ENCODE measurements around the gene REP15.

Gene REP15

DNA sequence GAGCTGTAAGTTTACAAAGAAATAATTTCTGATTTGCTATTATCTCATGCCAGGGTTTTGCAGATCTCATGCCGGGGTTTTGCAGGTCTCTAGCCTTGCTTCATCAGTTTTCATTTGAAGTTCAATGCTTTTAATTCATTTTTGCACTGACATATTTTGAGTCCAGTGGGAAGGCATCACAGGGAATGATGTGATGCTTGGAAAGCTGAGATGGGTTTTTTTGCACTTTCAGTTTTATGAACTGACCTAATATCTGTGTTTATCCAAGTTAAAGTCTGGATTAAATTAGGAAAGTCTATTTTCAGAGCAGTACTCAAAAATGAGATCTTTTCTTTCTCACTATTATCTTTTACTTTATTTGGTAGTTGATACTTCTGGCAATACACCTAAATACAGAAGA is 23.6 kb upstream of the REP15 start:
- Histone ChIP-seq H3K9me3 (no peaks in the 10 kb centered on the region), H3K36me3 (peaks cover 59% of the 10 kb centered on the region), H3K4me3 (no peak overlapping the region)

DNA sequence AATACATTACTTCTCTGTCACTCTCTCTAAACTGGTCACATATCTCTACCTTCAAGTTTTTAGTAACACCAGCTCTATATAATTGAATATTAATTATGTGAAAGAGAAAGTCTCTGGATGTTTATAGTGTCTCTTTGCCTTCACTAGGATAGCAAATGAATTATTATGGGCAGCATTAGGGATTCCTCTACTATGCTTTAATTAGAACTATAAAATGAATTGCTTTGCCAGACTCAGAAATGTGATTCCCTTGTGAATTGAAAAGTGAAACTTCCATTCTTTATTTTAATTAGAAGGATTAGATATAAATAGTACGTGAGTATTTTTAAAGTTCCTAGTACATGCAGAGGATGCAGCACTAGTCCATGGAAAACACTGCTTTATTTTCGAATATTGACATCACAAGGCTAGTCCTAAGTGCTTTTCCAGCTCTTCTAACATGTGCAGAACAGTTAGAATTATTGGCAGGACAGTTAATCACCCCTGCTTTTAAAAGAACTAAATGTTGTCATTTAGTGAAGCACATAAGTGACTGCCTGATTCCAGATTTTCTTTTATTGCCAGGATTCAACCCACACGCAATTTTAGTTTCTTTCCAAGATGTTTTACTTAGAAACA is 23.0 kb upstream of the REP15 start:
- Histone ChIP-seq H3K4me1 (peaks cover 15% of the 10 kb centered on the region), H3K9ac (no peak overlapping the region), H3K27ac (no peak overlapping the region), H3K4me3 (no peak overlapping the region), H4K20me1 (no peaks in the 10 kb centered on the region), H3K4me2 (peak overlapping the region; percentile 41), H3K9me3 (no peaks in the 10 kb centered on the region), H3K27me3 (no peaks in the 10 kb centered on the region), H3K36me3 (peaks cover 59% of the 10 kb centered on the region)
- no peak for TF ChIP-seq Cebpa-rat (IDR thresholded peaks at IDR 0.05)

More for the DNA sequence above, 23.6 kb upstream of the REP15 start:
- H3K4me2 ChIP-seq, result peak overlapping the region; percentile 41; the same call in 1 of the 2 replicates
- no peaks in the 10 kb centered on the region for H4K20me1 ChIP-seq
- no peak overlapping the region for H3K9ac ChIP-seq
- H3K4me1 ChIP-seq, result peaks cover 15% of the 10 kb centered on the region
- no peaks in the 10 kb centered on the region for H3K27me3 ChIP-seq
- no peak overlapping the region for H3K27ac ChIP-seq
- TF ChIP-seq Cebpa-rat (IDR thresholded peaks at IDR 0.05), result no peak

DNA sequence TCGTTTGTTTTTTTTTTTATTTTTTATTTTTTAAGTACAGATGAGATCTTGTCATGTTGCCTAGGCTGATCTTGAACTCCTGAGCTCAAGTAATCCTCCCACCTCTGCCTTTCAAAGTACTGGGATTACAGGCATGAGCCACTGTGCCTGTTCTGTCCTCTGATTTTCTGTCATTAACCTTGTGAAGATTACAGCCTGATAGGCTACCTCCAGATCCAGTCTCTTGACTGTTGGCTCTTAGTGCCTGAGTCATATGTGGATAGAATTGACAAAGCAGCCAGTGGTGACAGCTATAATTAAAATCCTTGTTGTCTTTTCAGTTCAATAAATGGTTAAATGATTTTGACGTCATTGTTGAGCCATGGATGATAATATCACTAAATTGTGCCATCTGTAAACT is 21.3 kb upstream of the REP15 start:
- H3K27ac ChIP-seq, result no peak overlapping the region
- no peak overlapping the region for H3K4me3 ChIP-seq
- H3K9me3 ChIP-seq, result no peaks in the 10 kb centered on the region
- no peak overlapping the region for H3K9ac ChIP-seq
- peaks cover 15% of the 10 kb centered on the region for H3K4me1 ChIP-seq
- H3K4me2 ChIP-seq, result no peak overlapping the region
- H3K36me3 ChIP-seq, result peaks cover 71% of the 10 kb centered on the region
- H4K20me1 ChIP-seq, result no peaks in the 10 kb centered on the region
- no peaks in the 10 kb centered on the region for H3K27me3 ChIP-seq
- no peak for TF ChIP-seq Cebpa-rat (IDR thresholded peaks at IDR 0.05)

DNA sequence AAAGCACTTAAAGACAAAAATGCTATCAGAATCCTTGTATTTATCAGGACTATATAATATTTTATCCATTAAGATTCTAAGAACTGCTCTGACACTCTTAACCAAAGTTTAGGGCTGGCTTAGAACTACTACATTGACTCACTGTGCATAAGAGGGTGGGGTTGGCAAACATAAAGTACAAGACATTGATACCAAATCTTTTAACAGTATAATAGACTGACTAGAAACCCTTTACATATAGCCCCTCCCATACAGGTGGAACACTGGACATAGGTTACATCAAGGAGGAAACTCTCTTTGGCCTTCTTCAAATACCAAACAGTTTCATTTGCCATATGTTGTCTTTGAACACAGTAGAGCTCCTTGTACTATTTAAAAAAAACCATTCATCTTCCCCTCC is 15.6 kb upstream of the REP15 start:
- no peak overlapping the region for H3K4me2 ChIP-seq
- H3K9ac ChIP-seq, result no peak overlapping the region
- no peaks in the 10 kb centered on the region for H3K27me3 ChIP-seq
- no peak overlapping the region for H3K27ac ChIP-seq
- H3K4me3 ChIP-seq, result no peak overlapping the region
- H3K36me3 ChIP-seq, result peaks cover 94% of the 10 kb centered on the region
- H3K9me3 ChIP-seq, result no peaks in the 10 kb centered on the region
- no peak for TF ChIP-seq Cebpa-rat (IDR thresholded peaks at IDR 0.05)
- H3K4me1 ChIP-seq, result no peaks in the 10 kb centered on the region
- H4K20me1 ChIP-seq, result no peaks in the 10 kb centered on the region

DNA sequence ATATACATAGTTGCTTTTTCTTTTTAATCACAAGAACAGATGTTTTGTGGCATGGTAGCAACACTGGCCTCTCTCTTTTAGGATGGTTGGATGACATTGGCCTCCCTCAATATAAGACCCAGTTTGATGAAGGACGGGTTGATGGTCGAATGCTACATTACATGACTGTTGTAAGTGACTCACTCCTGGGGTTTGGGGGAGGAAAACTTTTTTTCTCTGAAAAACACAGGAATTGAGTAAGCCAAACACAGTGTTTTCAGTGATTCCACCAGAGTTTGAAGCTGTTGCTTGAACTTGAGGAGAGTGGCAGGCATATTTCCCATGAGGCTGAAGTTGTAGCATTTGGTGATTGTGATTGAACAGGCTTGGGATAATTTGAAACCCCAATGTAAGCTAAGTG is 13.7 kb upstream of the REP15 start:
- Histone ChIP-seq H3K36me3 (peaks cover 93% of the 10 kb centered on the region), H3K9ac (no peak overlapping the region), H4K20me1 (no peaks in the 10 kb centered on the region), H3K4me3 (no peak overlapping the region), H3K9me3 (no peaks in the 10 kb centered on the region), H3K4me1 (no peaks in the 10 kb centered on the region), H3K27ac (no peak overlapping the region), H3K4me2 (no peak overlapping the region), H3K27me3 (no peaks in the 10 kb centered on the region)
- TF ChIP-seq Cebpa-rat (IDR thresholded peaks at IDR 0.05), result no peak

DNA sequence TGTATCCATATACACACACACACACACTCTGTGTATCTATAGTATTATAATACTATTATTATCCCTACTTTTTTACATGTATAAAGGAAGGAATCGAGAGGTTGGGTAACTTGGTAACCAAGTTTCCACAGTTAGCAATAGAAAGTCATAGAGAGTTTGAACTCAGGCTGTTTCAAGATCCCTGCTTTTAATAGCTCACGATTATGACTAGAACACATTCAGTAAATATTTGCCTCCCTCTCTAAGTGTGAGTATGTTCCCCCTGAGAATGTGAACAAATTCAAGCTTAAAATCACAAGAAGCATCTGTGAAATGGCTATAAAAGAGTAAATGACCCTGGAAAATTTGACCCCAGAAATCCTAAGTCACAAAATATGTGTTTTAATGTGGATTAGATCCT is 11.0 kb upstream of the REP15 start:
- H3K9me3 ChIP-seq, result no peaks in the 10 kb centered on the region
- no peak overlapping the region for H3K4me3 ChIP-seq
- TF ChIP-seq Cebpa-rat (IDR thresholded peaks at IDR 0.05), result no peak
- peaks cover 93% of the 10 kb centered on the region for H3K36me3 ChIP-seq
- H3K9ac ChIP-seq, result no peak overlapping the region
- H4K20me1 ChIP-seq, result no peaks in the 10 kb centered on the region
- no peak overlapping the region for H3K27ac ChIP-seq
- H3K4me2 ChIP-seq, result no peak overlapping the region
- no peaks in the 10 kb centered on the region for H3K4me1 ChIP-seq
- no peaks in the 10 kb centered on the region for H3K27me3 ChIP-seq

- Histone ChIP-seq H3K4me3 (no peak overlapping the region), H3K27me3 (no peaks in the 10 kb centered on the region), H3K4me1 (no peaks in the 10 kb centered on the region), H3K4me2 (no peak overlapping the region), H3K36me3 (peaks cover 93% of the 10 kb centered on the region), H3K9ac (no peak overlapping the region), H4K20me1 (no peaks in the 10 kb centered on the region), H3K9me3 (no peaks in the 10 kb centered on the region), H3K27ac (no peak overlapping the region)
- TF ChIP-seq Cebpa-rat (IDR thresholded peaks at IDR 0.05), result no peak
Observed at GRCh38 chr12:27686147-27686546, 10.1 kb upstream of the REP15 start.

- Histone ChIP-seq H3K36me3 (peaks cover 93% of the 10 kb centered on the region), H3K4me2 (no peak overlapping the region), H3K4me3 (no peak overlapping the region), H4K20me1 (no peaks in the 10 kb centered on the region), H3K27ac (no peak overlapping the region), H3K4me1 (no peaks in the 10 kb centered on the region), H3K9ac (no peak overlapping the region), H3K9me3 (no peaks in the 10 kb centered on the region), H3K27me3 (no peaks in the 10 kb centered on the region)
- no peak for TF ChIP-seq Cebpa-rat (IDR thresholded peaks at IDR 0.05)
Observed at GRCh38 chr12:27688671-27689070, 7.6 kb upstream of the REP15 start.

GRCh38 chr12:27689558-27690180 is 6.6 kb upstream of the REP15 start:
- Histone ChIP-seq H3K4me2 (no peak overlapping the region), H3K4me1 (no peaks in the 10 kb centered on the region), H3K36me3 (peaks cover 86% of the 10 kb centered on the region), H3K27ac (no peak overlapping the region), H4K20me1 (no peaks in the 10 kb centered on the region), H3K9ac (no peak overlapping the region), H3K27me3 (no peaks in the 10 kb centered on the region), H3K4me3 (no peak overlapping the region), H3K9me3 (no peaks in the 10 kb centered on the region)
- no peak for TF ChIP-seq Cebpa-rat (IDR thresholded peaks at IDR 0.05)

GRCh38 chr12:27693403-27693802 is 2.8 kb upstream of the REP15 start:
- no peaks in the 10 kb centered on the region for H3K9me3 ChIP-seq
- peaks cover 77% of the 10 kb centered on the region for H3K36me3 ChIP-seq
- no peak overlapping the region for H3K9ac ChIP-seq
- H3K4me1 ChIP-seq, result no peaks in the 10 kb centered on the region
- H4K20me1 ChIP-seq, result no peaks in the 10 kb centered on the region
- no peak overlapping the region for H3K4me3 ChIP-seq
- no peak overlapping the region for H3K4me2 ChIP-seq
- no peaks in the 10 kb centered on the region for H3K27me3 ChIP-seq
- H3K27ac ChIP-seq, result no peak overlapping the region
- no peak for TF ChIP-seq Cebpa-rat (IDR thresholded peaks at IDR 0.05)

Measured in BLaER1 (cell line).